ENCODE results near the gene KCTD18. TPM values are rescaled to one million over a fixed set of nuclear protein-coding genes. Genes with fewer than 3 reads are reported as not detected.

KCTD18 gene
- polyA plus RNA-seq, 1 of the 3 experiments (the other 2 are of a cell fraction), result 8.0 TPM

GRCh38 chr2:200476836-200477235 is 33.0 kb downstream of the KCTD18 start:
- POLR2A ChIA-PET, result no interaction called here
- 93% methylated on average over 8 of the region's 8 CpGs for WGBS (ENCODE audit: low lambda C conversion rate)
- CTCF ChIA-PET, result interaction anchor here (0.8 to 2.7 kb wide), 6 partner anchors 49 to 503 kb away, joined by 3 to 12 read pairs (median 6); partner anchors contain the start of gene SGO2

More at GRCh38 chr2:200476836-200477235, 33.0 kb downstream of the KCTD18 start:
- H3F3A ChIP-seq (replicated peaks; ENCODE audit: insufficient read depth), result peaks cover 24% of the 10 kb centered on the region
- no peaks in the 10 kb centered on the region for H3K9me3 ChIP-seq
- no peaks in the 10 kb centered on the region for H4K20me1 ChIP-seq (ENCODE audit: insufficient read depth)
- H3K36me3 ChIP-seq (replicated peaks in 1 of 2; ENCODE audit: control insufficient read depth in 1 of 2, insufficient read depth in 2 of 2, low read length in 1 of 2), result peaks cover 37 to 42% of the 10 kb centered on the region in 2 experiments
- no peak for TF ChIP-seq USF2 (IDR thresholded peaks at IDR 0.05; ENCODE audit: borderline replicate concordance, low read depth, low read length)
- TF ChIP-seq NFIC (IDR thresholded peaks at IDR 0.05; ENCODE audit: borderline replicate concordance), result no peak
- no peak for TF ChIP-seq IRF3 (IDR thresholded peaks at IDR 0.05; ENCODE audit: low read depth, low read length)
- no peak for TF ChIP-seq RCOR1 (IDR thresholded peaks at IDR 0.05; ENCODE audit: low read length)
- TF ChIP-seq MEF2A (IDR thresholded peaks at IDR 0.05; ENCODE audit: borderline replicate concordance, low read depth), result no peak
- TF ChIP-seq GABPA (IDR thresholded peaks at IDR 0.05; ENCODE audit: low read depth), result no peak
- no peak for TF ChIP-seq ZBTB33 (IDR thresholded peaks at IDR 0.05; ENCODE audit: borderline replicate concordance, low read depth)
- TF ChIP-seq USF1 (IDR thresholded peaks at IDR 0.05; ENCODE audit: borderline replicate concordance, low read depth), result no peak
- TF ChIP-seq FOXM1 (IDR thresholded peaks at IDR 0.05; ENCODE audit: low read depth), result no peak
- peaks cover 1 to 18% of the 10 kb centered on the region in 2 experiments; a peak in 3 of 4 replicates for H3K4me1 ChIP-seq (ENCODE audit: control insufficient read depth in 1 of 2, insufficient read depth in 2 of 2, low read depth in 1 of 2, low read length in 1 of 2)
- no peak overlapping the region for H2AFZ ChIP-seq (ENCODE audit: low read depth)
- no peak overlapping the region for H3K4me3 ChIP-seq (ENCODE audit: low read depth in 2 of 2, low read length in 1 of 2)
- H3K4me2 ChIP-seq, result no peak overlapping the region
- no peaks in the 10 kb centered on the region for H3K27me3 ChIP-seq (ENCODE audit: insufficient read depth)
- no peaks in the 10 kb centered on the region for H3K9me2 ChIP-seq
- H3K79me2 ChIP-seq (ENCODE audit: insufficient read depth), result no peaks in the 10 kb centered on the region
- no peak overlapping the region for H3K9ac ChIP-seq
- no peak for DNase-seq
- H3K27ac ChIP-seq (ENCODE audit: low read depth in 2 of 2, low read length in 1 of 2), result no peak overlapping the region

Data from SK-N-SH (cell line).